A673 (cell line): ENCODE measurements around the gene SRRM3. TPM values are rescaled to one million over a fixed set of nuclear protein-coding genes. Genes with fewer than 3 reads are reported as not detected.

ENCODE experiments used
- BruUV-seq: library from RNA; stranded (reverse); fragments of 400-500 nt; replicated peaks from 2 replicates; lab custom pipeline; 2021; lab: Mats Ljungman, UMichigan
- CTCF ChIA-PET: fragments of 300-600 bp; sonication (Branson Sonifier 250); formaldehyde crosslinking; loops from one replicate; lab custom pipeline; 2022; ENCODE audit warnings: antibody characterized with exemption; lab: Charles Lee
- POLR2A ChIA-PET: fragments of 300-600 bp; sonication (Branson Sonifier 250); formaldehyde crosslinking; loops from one replicate; lab custom pipeline; 2022; ENCODE audit warnings: antibody characterized with exemption; ENCODE audit not compliant: low non-redundant PET; lab: Charles Lee
- DNase-seq: peaks from one replicate; pipeline ENCODE4 v3.0.0-alpha.2; 2015; ENCODE audit warnings: low spot score
- H3K27ac ChIP-seq: fragments of 200-600 bp; sonication (generic); 2 replicates; pipeline ENCODE4 v1.5.1; 2016; ENCODE audit warnings: mixed run types, low read depth, mild to moderate bottlenecking, mixed read lengths, antibody characterized with exemption, low read length; ENCODE audit not compliant: poor library complexity, severe bottlenecking
- H3K27me3 ChIP-seq: fragments of 200-600 bp; sonication (generic); replicated peaks from 2 replicates; pipeline ENCODE4 v1.6.1; 2017; ENCODE audit warnings: mixed run types, low read depth, mild to moderate bottlenecking, mixed read lengths, antibody characterized with exemption, low read length; ENCODE audit not compliant: insufficient read depth, poor library complexity
- H3K36me3 ChIP-seq: fragments of 200-600 bp; sonication (generic); 2 replicates; pipeline ENCODE4 v1.6.1; 2016; ENCODE audit warnings: mixed run types, mild to moderate bottlenecking, mixed read lengths, antibody characterized with exemption, low read length; ENCODE audit not compliant: insufficient read depth, poor library complexity, severe bottlenecking
- H3K4me1 ChIP-seq: fragments of 200-600 bp; sonication (generic); 2 replicates; pipeline ENCODE4 v1.6.1; 2017; ENCODE audit warnings: mixed run types, mild to moderate bottlenecking, mixed read lengths, antibody characterized with exemption, low read length; ENCODE audit not compliant: insufficient read depth, poor library complexity, severe bottlenecking
- H3K4me3 ChIP-seq: fragments of 200-600 bp; sonication (generic); 2 replicates; pipeline ENCODE4 v1.5.1; 2016; ENCODE audit warnings: low read depth, mixed run types, mild to moderate bottlenecking, mixed read lengths, low read length; ENCODE audit not compliant: poor library complexity, severe bottlenecking
- H3K9me3 ChIP-seq: fragments of 200-600 bp; sonication (generic); 2 replicates; pipeline ENCODE4 v1.6.1; 2016; ENCODE audit warnings: mixed run types, low read depth, mild to moderate bottlenecking, mixed read lengths, antibody characterized with exemption, low read length; ENCODE audit not compliant: poor library complexity, severe bottlenecking
- EZH2 ChIP-seq: fragments of 200-600 bp; sonication (generic); IDR thresholded peaks from 2 replicates; pipeline ENCODE4 v1.6.1; 2017; ENCODE audit warnings: borderline replicate concordance, low read depth, mild to moderate bottlenecking, mixed read lengths, antibody characterized with exemption, low read length; ENCODE audit not compliant: poor library complexity, severe bottlenecking
- intact Hi-C: fragments of 100-400 bp; cut with micrococcal nuclease; formaldehyde crosslinking; loops from one replicate; pipeline ENCODE4 v1.10.0; 2022; ENCODE audit not compliant: unreplicated experiment
- total RNA-seq: library from RNA; stranded (reverse); gene quantifications from 2 replicates; pipeline ENCODE4 v1.2.3, GENCODE V29; 2021
- TF ChIP-seq, protein P1 (sequence below): fragments of 300-800, 200-600 bp; sonication (generic); conservative IDR thresholded peaks from 2 replicates; pipeline ENCODE4 v1.5.1; 2017; ENCODE audit warnings: low read depth, mild to moderate bottlenecking, antibody characterized with exemption, low read length, moderate library complexity, mixed read lengths

The SRRM3 gene
- total RNA-seq, 1 experiment from 2014 or later = 1.8 TPM

DNA sequence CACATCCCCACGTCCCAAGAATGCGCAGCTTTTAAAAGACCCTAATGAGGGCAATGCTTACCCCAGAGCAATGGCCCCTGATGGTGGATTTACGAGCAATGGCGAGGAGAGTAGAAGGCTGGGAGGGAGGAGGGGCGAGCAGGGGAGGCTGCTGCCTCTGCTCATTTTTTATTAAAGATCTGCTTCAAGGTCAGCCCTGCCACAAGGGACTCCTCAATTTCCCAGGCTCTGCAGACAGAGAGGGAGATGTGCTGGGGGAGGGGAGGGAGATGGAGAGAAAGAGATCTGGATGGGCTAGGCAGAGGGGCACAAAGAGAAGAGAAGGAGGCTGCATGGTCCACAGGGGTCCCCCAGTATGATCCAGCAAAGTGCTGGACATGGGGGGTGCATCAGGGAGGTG, 7.8 kb upstream of the SRRM3 start:
- TF ChIP-seq, protein P1, sequence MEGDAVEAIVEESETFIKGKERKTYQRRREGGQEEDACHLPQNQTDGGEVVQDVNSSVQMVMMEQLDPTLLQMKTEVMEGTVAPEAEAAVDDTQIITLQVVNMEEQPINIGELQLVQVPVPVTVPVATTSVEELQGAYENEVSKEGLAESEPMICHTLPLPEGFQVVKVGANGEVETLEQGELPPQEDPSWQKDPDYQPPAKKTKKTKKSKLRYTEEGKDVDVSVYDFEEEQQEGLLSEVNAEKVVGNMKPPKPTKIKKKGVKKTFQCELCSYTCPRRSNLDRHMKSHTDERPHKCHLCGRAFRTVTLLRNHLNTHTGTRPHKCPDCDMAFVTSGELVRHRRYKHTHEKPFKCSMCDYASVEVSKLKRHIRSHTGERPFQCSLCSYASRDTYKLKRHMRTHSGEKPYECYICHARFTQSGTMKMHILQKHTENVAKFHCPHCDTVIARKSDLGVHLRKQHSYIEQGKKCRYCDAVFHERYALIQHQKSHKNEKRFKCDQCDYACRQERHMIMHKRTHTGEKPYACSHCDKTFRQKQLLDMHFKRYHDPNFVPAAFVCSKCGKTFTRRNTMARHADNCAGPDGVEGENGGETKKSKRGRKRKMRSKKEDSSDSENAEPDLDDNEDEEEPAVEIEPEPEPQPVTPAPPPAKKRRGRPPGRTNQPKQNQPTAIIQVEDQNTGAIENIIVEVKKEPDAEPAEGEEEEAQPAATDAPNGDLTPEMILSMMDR = no peak
- no peak for TF ChIP-seq EZH2
- no peak overlapping the region for H3K4me3 ChIP-seq
- POLR2A ChIA-PET = no interaction called here
- no peaks in the 10 kb centered on the region for H3K4me1 ChIP-seq
- no peaks in the 10 kb centered on the region for H3K36me3 ChIP-seq
- CTCF ChIA-PET = no interaction called here
- no peaks in the 10 kb centered on the region for H3K9me3 ChIP-seq
- intact Hi-C loops = no loop called here
- no peak for DNase-seq
- no peak overlapping the region for H3K27ac ChIP-seq
- no peaks in the 10 kb centered on the region for H3K27me3 ChIP-seq
- BruUV-seq = no TSS peak

DNA sequence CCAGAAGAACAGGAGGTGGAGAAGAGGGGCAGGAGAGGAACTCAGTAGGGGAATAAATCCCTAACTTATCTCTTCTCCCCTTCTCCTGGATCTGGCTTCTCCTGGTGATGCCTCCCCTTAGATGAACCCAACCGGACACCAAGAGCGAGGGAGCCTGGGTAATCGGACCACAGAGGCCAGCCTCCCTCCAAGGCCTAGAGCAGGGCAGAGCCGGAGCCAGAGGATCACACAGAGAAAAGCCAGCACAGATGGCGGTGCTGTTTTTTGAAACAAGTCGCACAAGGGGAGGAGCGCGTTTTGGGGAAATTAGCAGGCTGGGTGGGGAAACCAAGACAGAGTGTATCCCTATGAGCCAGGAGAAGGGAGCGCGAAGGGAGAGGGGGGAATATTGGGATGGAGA, 4.9 kb upstream of the SRRM3 start:
- intact Hi-C loops = no loop called here

DNA sequence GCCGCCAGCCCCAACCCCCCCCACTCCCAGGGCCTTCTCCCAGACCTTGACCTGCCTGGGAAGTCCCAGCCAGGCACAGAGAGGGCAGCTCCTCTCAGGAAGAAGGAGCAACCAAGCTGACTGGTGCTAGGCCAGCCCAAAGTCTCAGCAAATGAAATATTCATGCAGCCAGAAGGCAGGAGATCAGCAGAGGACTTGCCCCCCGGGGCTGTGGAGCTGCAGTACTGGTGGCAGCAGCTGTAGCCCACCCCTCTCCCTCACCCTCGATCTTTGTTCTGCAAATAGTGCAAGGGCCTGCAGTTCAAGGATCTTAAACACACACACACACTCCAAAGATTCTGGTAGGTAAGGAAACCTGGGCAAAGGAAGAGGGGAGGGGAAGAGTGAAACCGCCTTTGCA, 3.5 kb upstream of the SRRM3 start:
- TF ChIP-seq, protein P1 = no peak
- TF ChIP-seq EZH2 = no peak
- Histone ChIP-seq H3K27ac (no peak overlapping the region), H3K9me3 (no peaks in the 10 kb centered on the region), H3K4me3 (no peak overlapping the region), H3K4me1 (no peaks in the 10 kb centered on the region), H3K27me3 (no peaks in the 10 kb centered on the region), H3K36me3 (no peaks in the 10 kb centered on the region)
- BruUV-seq = no TSS peak
- ChIA-PET POLR2A (no interaction called here), CTCF (no interaction called here)
- no peak for DNase-seq
- intact Hi-C loops = no loop called here

More for the DNA sequence above, 4.9 kb upstream of the SRRM3 start:
- no peak overlapping the region for H3K4me3 ChIP-seq
- TF ChIP-seq, protein P1 = no peak
- TF ChIP-seq EZH2 = no peak
- no peak for DNase-seq
- no peak overlapping the region for H3K27ac ChIP-seq
- no peaks in the 10 kb centered on the region for H3K4me1 ChIP-seq
- no TSS peak for BruUV-seq
- no peaks in the 10 kb centered on the region for H3K9me3 ChIP-seq
- ChIA-PET POLR2A (no interaction called here), CTCF (interaction anchor here (0.7 kb wide), 1 partner anchor 59 kb away, joined by 15 read pairs; no protein-coding TSS in a partner anchor)
- no peaks in the 10 kb centered on the region for H3K36me3 ChIP-seq
- H3K27me3 ChIP-seq = no peaks in the 10 kb centered on the region
